Hepatocyte (in vitro differentiated cells): ENCODE data around the gene TEAD1. TPM values are rescaled to one million over a fixed set of nuclear protein-coding genes. Genes with fewer than 3 reads are reported as not detected.

Experiments
- DNase-seq: peaks from one replicate; pipeline ENCODE4 v3.0.0-alpha.2; 2016; ENCODE audit warnings: low spot score
- H2AFZ ChIP-seq: fragments of 200-600 bp; sonication (generic); 2 replicates; pipeline ENCODE4 v1.6.0; 2016; ENCODE audit warnings: antibody characterized with exemption, mild to moderate bottlenecking
- H3K27ac ChIP-seq: fragments of 200-600 bp; sonication (generic); 2 replicates; pipeline ENCODE4 v1.5.1; 2016; ENCODE audit warnings: mild to moderate bottlenecking
- H3K27me3 ChIP-seq: fragments of 200-600 bp; sonication (generic); 2 replicates; pipeline ENCODE4 v1.6.1; 2016
- H3K36me3 ChIP-seq: fragments of 200-600 bp; sonication (generic); replicated peaks from 2 replicates; pipeline ENCODE4 v1.5.1; 2016; ENCODE audit warnings: low read depth; ENCODE audit not compliant: insufficient read depth
- H3K4me1 ChIP-seq: fragments of 200-600 bp; sonication (generic); 2 replicates; pipeline ENCODE4 v1.5.1; 2016; ENCODE audit warnings: mild to moderate bottlenecking, moderate library complexity; ENCODE audit not compliant: insufficient read depth
- H3K4me2 ChIP-seq: fragments of 200-600 bp; sonication (generic); 2 replicates; pipeline ENCODE4 v1.6.0; 2016
- H3K4me3 ChIP-seq: fragments of 200-600 bp; sonication (generic); 2 replicates; pipeline ENCODE4 v1.5.1; 2016; ENCODE audit warnings: mild to moderate bottlenecking
- H3K79me2 ChIP-seq: fragments of 200-600 bp; sonication (generic); 2 replicates; pipeline ENCODE4 v1.6.0; 2017; ENCODE audit warnings: mild to moderate bottlenecking
- H3K9me2 ChIP-seq: fragments of 200-600 bp; sonication (generic); replicated peaks from 2 replicates; pipeline ENCODE4 v1.6.0; 2017; ENCODE audit warnings: mild to moderate bottlenecking; ENCODE audit not compliant: insufficient read depth
- H3K9me3 ChIP-seq: fragments of 200-600 bp; sonication (generic); 2 replicates; pipeline ENCODE4 v1.5.1; 2016; ENCODE audit warnings: low read depth, mild to moderate bottlenecking
- H4K20me1 ChIP-seq: fragments of 200-600 bp; sonication (generic); 2 replicates; pipeline ENCODE4 v1.6.0; 2016; ENCODE audit warnings: mild to moderate bottlenecking; ENCODE audit not compliant: insufficient read depth, poor library complexity, severe bottlenecking
- EZH2 ChIP-seq: fragments of 200-600 bp; sonication (generic); IDR thresholded peaks from 2 replicates; pipeline ENCODE4 v1.6.1; 2016; ENCODE audit warnings: antibody characterized with exemption, mild to moderate bottlenecking, borderline replicate concordance
- EZH2phosphoT487 ChIP-seq: fragments of 200-600 bp; sonication (generic); IDR thresholded peaks from one replicate; pipeline ENCODE4 v1.6.1; 2018; ENCODE audit warnings: antibody characterized with exemption, mild to moderate bottlenecking, low read depth, moderate library complexity; ENCODE audit not compliant: unreplicated experiment, severe bottlenecking
- WGBS: methylation state at CpG from one replicate; pipeline ENCODE4 v1.1.6; 2016; ENCODE audit warnings: low lambda C conversion rate; ENCODE audit errors: missing lambda C conversion rate; 5-methylcytosine and 5-hydroxymethylcytosine counted together
- polyA plus RNA-seq: library from polyadenylated mRNA; unstranded; fragments of >200 nt; fragmentation: Nextera tagmentation; extraction: Ambion mirVana; gene quantifications from 2 replicates; pipeline ENCODE4 v1.2.1, GENCODE V29; 2016
- total RNA-seq: library from RNA; depleted of rRNA; stranded (reverse); fragments of >200 nt; gene quantifications from 2 replicates; pipeline ENCODE4 v1.2.3, GENCODE V29; 2014
- TF ChIP-seq, protein P1 (sequence below): fragments of 200-600 bp; sonication (generic); IDR thresholded peaks from 2 replicates; pipeline ENCODE4 v1.5.1; 2016; ENCODE audit warnings: antibody characterized with exemption, mild to moderate bottlenecking; ENCODE audit not compliant: poor library complexity

Gene TEAD1
- total and polyA plus RNA-seq, 2 experiments from 2014 or later, result 37.2 to 82.2 TPM

- DNase-seq, result no peak
- Histone ChIP-seq H3K27me3 (no peaks in the 10 kb centered on the region), H3K4me3 (no peak overlapping the region), H3K27ac (peak overlapping the region; percentile 89), H3K79me2 (peaks cover 75% of the 10 kb centered on the region), H2AFZ (no peak overlapping the region), H3K9me2 (no peaks in the 10 kb centered on the region), H3K4me1 (peaks cover 49% of the 10 kb centered on the region), H4K20me1 (no peaks in the 10 kb centered on the region), H3K36me3 (no peaks in the 10 kb centered on the region), H3K9me3 (no peaks in the 10 kb centered on the region), H3K4me2 (no peak overlapping the region)
- 94% methylated on average over 3 of the region's 3 CpGs for WGBS
- TF ChIP-seq, protein P1, sequence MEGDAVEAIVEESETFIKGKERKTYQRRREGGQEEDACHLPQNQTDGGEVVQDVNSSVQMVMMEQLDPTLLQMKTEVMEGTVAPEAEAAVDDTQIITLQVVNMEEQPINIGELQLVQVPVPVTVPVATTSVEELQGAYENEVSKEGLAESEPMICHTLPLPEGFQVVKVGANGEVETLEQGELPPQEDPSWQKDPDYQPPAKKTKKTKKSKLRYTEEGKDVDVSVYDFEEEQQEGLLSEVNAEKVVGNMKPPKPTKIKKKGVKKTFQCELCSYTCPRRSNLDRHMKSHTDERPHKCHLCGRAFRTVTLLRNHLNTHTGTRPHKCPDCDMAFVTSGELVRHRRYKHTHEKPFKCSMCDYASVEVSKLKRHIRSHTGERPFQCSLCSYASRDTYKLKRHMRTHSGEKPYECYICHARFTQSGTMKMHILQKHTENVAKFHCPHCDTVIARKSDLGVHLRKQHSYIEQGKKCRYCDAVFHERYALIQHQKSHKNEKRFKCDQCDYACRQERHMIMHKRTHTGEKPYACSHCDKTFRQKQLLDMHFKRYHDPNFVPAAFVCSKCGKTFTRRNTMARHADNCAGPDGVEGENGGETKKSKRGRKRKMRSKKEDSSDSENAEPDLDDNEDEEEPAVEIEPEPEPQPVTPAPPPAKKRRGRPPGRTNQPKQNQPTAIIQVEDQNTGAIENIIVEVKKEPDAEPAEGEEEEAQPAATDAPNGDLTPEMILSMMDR, result no peak
- TF ChIP-seq EZH2phosphoT487 (no peak), EZH2 (no peak)
Observed at GRCh38 chr11:12856338-12856737, 182.1 kb downstream of the TEAD1 start.

DNA sequence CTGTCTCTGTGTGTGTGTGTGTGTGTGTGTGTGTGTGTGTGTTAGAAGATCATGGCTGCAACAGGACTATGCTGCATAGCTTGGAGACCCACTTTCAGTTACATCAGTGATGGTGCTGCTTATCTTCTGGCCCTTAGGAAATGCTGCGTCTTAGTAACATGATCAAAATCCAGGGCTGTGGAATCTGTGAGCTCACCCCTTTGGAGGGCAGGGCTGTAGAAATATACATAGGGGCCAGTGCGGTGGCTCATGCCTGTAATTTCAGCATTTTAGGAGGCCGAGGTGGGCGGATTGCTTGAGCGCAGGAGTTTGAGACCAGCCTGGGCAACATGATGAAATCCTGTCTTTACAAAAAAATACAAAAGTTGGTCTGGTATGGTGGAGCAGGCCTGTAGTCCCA, 183.4 kb downstream of the TEAD1 start:
- 90% methylated on average over 5 of the region's 5 CpGs for WGBS
- DNase-seq, result no peak
- no peak overlapping the region for H2AFZ ChIP-seq
- H3K4me2 ChIP-seq, result no peak overlapping the region
- TF ChIP-seq EZH2phosphoT487, result no peak
- peaks cover 74% of the 10 kb centered on the region for H3K79me2 ChIP-seq
- no peak overlapping the region for H3K27ac ChIP-seq
- H3K27me3 ChIP-seq, result no peaks in the 10 kb centered on the region
- H3K4me1 ChIP-seq, result peaks cover 52% of the 10 kb centered on the region
- no peak overlapping the region for H3K4me3 ChIP-seq
- H3K9me2 ChIP-seq, result no peaks in the 10 kb centered on the region
- H3K36me3 ChIP-seq, result no peaks in the 10 kb centered on the region
- no peaks in the 10 kb centered on the region for H4K20me1 ChIP-seq
- no peaks in the 10 kb centered on the region for H3K9me3 ChIP-seq

DNA sequence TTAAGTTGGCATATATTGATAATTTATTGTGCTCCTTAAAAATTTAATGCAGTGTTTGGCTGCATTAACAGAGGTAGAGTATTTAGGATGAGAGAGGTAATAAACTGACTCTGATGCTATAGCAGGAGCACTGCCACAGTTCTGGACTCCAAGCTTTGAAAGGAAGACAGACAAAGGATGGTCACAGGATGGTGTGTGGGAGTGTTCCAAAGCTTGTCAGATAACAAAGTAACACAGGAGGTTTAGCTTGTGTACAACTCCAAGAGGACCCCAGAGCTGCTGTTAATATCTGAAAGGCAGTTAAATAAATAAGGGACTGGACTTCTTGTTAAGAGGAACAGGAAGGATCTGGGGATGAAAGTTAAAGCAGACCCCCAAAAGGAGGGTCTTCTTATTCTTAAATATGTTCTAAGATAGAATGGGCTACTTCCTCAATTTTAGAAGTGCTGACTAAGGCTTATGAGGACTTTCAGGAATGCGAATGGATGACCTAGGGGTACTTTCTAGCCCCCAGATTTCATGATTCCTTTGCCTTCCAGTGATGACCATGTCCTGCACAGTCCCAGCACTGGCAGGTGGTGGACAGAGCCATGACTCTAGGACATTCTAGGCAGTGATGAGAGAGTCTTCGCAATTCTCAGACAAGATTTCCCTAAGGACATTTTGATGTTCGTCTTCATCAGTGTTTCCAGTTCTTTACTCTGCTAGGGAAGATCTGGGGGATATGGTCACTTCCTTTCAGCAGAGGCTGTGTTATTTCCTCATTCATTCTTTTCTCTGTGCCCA, 185.8 kb downstream of the TEAD1 start:
- H3K27me3 ChIP-seq, result no peaks in the 10 kb centered on the region
- peak overlapping the region; percentile 29 for H3K27ac ChIP-seq
- TF ChIP-seq, protein P1, result no peak
- TF ChIP-seq EZH2phosphoT487, result no peak
- TF ChIP-seq EZH2, result no peak
- no peaks in the 10 kb centered on the region for H3K9me2 ChIP-seq
- 93% methylated on average over 3 of the region's 3 CpGs for WGBS
- no peaks in the 10 kb centered on the region for H3K36me3 ChIP-seq
- peaks cover 53% of the 10 kb centered on the region for H3K4me1 ChIP-seq
- H3K4me3 ChIP-seq, result no peak overlapping the region
- DNase-seq, result no peak
- no peaks in the 10 kb centered on the region for H3K9me3 ChIP-seq
- H3K4me2 ChIP-seq, result no peak overlapping the region
- no peak overlapping the region for H2AFZ ChIP-seq
- H3K79me2 ChIP-seq, result peaks cover 74% of the 10 kb centered on the region
- no peaks in the 10 kb centered on the region for H4K20me1 ChIP-seq

DNA sequence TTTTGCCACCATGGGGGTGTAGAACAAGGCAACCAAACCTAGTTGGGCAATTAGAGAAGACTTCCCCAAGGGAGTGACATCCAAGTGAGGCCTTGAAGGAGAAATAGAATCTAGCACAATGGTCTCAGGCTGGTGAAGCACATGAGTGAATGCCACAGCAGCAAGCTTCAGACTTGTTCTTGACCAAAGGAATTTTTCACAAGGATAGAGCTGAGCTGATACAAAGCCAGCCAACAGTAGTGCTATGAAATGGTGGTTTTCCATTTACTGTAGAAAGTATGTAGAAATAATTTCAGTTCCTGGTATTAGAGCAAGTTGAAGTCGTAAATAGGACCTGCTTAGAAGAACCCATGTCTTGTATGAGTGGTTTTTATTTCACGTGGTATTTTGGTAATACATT, 186.6 kb downstream of the TEAD1 start:
- H2AFZ ChIP-seq, result no peak overlapping the region
- no peaks in the 10 kb centered on the region for H3K9me3 ChIP-seq
- no peak overlapping the region for H3K4me3 ChIP-seq
- WGBS, result 83% methylated on average over 2 of the region's 2 CpGs
- H3K27ac ChIP-seq, result peak overlapping the region; percentile 29
- no peak overlapping the region for H3K4me2 ChIP-seq
- H4K20me1 ChIP-seq, result no peaks in the 10 kb centered on the region
- H3K79me2 ChIP-seq, result peaks cover 73% of the 10 kb centered on the region
- no peaks in the 10 kb centered on the region for H3K9me2 ChIP-seq
- TF ChIP-seq EZH2 (no peak), EZH2phosphoT487 (no peak)
- TF ChIP-seq, protein P1, result no peak
- peaks cover 52% of the 10 kb centered on the region for H3K4me1 ChIP-seq
- H3K27me3 ChIP-seq, result no peaks in the 10 kb centered on the region
- no peaks in the 10 kb centered on the region for H3K36me3 ChIP-seq
- no peak for DNase-seq
